Fibroblast of skin of back (primary cell): ENCODE measurements around the gene SMIM13.
A peak's percentile ranks its signal among the peaks of the same experiment; 100 is the strongest.

Experiments used
- DNase-seq: peaks from one replicate; pipeline ENCODE4 v3.0.0-alpha.2; 2013

The SMIM13 gene

DNA sequence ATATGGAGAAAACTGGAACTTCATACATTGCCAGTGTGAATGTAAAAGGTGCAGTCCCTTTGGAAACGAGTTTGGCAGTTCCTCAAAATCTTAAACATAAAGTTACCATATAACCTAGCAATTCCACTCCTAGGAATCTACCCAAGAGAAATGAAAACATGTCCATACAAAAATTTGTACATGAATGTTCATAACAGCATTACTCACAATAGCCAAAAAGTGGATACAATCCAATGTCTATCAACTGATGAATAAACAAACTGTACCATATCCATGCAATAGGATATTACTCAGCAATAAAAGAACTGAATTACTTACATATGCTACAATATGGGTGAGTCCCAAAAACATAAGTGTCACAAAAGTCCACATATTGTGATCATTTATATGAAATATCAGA is 66.6 kb downstream of the SMIM13 start:
- DNase-seq, result peak; percentile 61

DNA sequence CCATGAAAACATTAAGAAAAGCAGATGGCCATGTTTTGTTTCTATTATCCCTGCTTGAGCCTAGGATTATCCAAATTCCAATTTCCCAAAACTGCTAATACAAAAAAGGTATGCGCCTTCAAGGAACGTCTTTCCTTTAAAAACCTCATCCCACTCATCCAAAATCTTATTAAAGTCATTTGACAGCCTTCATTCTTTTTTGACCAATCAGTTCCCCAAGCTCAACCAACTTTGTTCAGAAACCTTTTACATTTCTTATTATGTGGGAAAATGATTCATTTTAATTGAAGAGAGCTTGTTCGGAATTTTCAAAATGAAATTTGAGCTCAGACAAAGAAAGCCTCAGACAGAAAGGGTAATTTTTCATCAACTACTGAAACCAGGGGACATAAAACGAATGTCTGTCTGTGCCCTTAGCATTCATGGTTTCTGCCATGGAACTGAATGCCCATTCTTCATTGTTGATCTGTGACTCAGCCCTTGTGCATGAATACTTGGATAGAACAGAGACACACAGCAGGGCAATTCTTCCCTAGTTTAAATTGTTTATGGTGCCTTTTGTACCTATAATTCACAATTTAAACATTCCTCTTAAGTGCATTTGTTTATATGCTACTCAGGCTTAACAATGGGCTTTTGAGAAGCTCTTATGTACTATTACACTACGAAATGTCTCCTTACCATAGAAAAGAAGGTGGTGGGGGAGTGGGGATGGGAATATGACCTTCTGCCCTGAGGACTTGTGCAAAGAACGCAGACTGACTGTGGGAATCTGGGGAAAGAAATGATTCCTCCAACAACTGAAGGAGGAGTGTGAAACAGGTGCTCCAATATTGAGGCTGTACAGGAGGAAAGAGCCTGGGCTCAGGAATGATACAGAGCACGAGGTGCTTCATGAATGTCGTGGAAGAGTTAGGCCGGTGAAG is 67.7 kb downstream of the SMIM13 start:
- peak; percentile 67 for DNase-seq

DNA sequence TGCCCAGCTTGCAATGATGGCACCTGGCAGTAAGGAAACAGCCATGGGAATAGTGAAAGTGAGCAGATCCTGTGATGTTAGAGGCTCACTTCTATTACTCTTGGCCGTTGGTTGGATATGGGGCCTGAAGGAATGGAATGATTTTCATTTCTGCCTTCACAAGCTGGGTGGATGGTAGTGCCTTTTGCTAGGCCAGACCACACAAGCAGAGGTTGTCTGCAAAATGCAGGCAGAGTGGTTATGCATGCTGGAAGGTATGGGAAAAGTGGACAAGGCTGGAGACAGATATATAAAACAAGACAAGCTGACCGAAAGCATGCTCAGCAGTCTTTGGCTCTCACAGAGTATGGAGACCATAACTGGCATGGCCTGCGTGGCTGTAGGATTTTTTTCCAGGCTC is 68.6 kb downstream of the SMIM13 start:
- DNase-seq, result no peak

- no peak for DNase-seq
These were observed 70.3 kb downstream of the SMIM13 start for GRCh38 chr6:11163932-11164331.

GRCh38 chr6:11164717-11165646 is 71.3 kb downstream of the SMIM13 start:
- no peak for DNase-seq

DNA sequence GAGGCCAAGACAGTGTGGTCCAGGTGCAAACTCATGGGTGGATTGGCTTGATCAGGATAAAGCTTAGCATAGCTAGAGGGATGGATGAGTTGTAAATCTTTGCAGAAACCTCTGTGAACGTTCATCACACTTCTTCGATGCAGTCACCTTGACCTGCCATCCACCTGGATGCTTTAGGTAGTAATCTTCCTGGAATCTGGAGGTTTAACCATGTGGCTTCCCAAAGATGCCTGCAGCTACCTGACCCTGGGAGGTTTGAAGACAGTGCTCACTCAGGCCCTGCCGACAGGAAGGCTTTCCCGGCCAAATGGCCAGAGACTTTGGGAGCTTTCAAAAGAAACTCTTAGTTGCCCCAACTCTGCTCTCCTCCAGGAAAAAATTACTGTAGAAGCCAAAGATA is 73.3 kb downstream of the SMIM13 start:
- DNase-seq, result no peak

- no peak for DNase-seq
These were observed 74.5 kb downstream of the SMIM13 start for GRCh38 chr6:11168091-11168635.

DNA sequence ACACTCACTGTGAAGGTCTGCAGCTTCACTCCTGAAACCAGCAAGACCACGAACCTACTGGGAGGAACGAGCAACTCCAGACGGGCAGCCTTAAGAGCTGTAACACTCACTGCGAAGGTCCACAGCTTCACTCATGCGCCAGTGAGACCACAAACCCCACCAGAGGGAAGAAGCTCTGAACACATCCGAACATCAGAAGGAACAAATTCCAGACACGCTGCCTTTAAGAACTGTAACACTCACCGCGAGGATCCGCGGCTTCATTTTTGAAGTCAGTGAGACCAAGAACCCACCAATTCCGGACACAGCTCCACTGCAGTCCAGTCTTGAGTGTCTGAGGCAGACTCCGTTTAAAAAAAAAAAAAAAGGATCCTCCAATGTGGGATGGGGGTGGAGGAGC is 78.3 kb downstream of the SMIM13 start:
- DNase-seq, result no peak

GRCh38 chr6:11172501-11173327 is 79.1 kb downstream of the SMIM13 start:
- peak; percentile 44 for DNase-seq

DNA sequence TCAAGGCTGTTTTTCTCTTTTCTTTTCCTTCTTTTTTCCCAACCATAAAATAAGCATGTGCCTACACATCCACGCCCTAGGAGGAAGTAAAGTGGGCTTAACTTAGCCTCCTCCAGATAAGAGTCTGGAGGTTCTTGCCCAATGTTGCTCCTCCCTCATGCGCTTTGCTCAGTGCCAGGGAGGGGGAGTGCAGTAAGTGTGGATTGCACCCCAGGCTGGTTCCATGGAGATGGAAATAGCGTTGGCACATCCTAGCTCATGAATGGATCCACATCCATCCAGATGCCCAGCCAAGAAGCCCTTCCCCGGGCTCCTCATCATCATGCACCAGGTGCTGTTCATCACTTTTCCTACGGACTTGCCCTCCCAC is 80.6 kb downstream of the SMIM13 start:
- no peak for DNase-seq

- no peak for DNase-seq
These were observed 83.6 kb downstream of the SMIM13 start for GRCh38 chr6:11177271-11177670.

DNA sequence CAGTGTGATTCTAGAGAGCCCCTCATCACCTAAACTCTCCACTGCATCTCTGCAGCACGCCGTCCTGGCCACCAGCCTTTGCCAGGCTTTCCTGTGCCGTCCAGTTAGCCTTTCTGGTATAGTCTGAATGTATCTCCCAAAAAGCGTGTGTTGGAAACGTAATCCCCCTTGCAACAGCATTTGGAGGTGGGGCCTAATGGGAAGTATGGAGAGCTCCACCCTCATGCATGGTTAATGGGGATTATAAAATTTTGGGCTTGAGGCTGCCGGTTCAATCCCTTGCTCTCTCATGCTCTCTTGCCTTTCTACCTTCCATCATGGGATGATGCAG is 85.4 kb downstream of the SMIM13 start:
- DNase-seq, result no peak

- DNase-seq, result peak; percentile 71
These were observed 86.0 kb downstream of the SMIM13 start for GRCh38 chr6:11179419-11180202.

GRCh38 chr6:11181478-11182136 is 88.0 kb downstream of the SMIM13 start:
- DNase-seq, result no peak

GRCh38 chr6:11183761-11184362 is 90.2 kb downstream of the SMIM13 start:
- no peak for DNase-seq

DNA sequence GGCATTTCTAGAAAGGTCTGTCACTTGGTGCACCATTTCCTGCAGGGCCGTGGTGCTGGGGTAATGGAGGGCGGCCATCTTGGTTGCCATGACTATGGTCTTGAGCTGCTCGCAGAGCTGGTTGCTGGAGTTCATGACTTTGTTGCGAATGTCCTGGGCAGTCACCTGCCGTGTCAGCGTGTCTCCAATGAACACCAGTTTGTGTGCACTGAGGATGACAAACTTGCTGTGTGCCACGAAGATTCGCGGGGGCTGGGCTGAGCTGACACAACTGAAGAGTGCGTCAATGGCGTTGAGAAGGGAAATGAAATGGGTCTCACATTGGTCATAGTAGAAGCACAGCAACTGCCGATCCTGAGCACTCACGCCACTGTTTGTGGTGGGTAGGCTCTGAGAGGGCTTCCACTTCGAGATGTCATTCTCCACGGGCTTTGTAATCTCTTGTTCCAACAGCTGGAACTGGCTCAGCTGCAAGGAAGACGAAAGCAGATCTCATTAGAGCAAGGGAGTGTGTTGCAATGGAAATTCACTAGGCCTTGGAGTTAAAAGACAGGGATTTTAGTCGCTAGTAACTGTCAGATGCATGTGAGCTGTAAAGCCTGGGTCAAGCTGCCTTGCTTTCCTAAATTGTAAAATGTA is 91.7 kb downstream of the SMIM13 start:
- no peak for DNase-seq

DNA sequence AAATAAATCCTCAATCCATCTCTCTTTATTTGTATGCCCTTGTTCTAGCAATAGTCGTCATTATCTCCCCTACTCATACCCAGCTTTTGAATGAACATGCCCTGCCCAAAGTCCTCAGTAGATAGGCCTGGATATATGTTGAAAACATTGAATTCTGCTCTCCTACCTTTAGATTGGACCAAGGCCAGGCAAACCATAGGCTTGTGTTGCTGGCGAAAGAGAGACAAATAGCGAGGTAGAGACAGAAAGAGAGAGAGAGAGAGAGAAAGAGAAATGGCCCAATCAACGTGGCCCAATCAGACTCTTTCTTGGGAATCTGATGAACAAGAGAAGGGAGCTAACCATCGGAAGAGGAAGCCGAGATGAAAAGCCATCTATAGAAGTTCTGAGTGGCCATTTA is 93.7 kb downstream of the SMIM13 start:
- DNase-seq, result no peak
